Cerebellar nuclear complex (tissue), 1 donor: ENCODE results near the gene PXK.
"Not testable (repeated sequence)": the region's sequence is repeated elsewhere in the genome, so short reads cannot be mapped to it uniquely, and the experiment has no call there.

Experiments used
- DNase-seq, 2 experiments: peaks; one replicate each; lab custom pipeline; 2025; lab: John Stamatoyannopoulos, UW

The PXK gene

GRCh38 chr3:58332575-58333188 is at the start of gene PXK:
Gene PXK, plus strand, starts transcription at chr3:58332892. Its CDS starts 97 bp downstream, at chr3:58332989.
- DNase-seq = peak; percentile 4 to 35

DNA sequence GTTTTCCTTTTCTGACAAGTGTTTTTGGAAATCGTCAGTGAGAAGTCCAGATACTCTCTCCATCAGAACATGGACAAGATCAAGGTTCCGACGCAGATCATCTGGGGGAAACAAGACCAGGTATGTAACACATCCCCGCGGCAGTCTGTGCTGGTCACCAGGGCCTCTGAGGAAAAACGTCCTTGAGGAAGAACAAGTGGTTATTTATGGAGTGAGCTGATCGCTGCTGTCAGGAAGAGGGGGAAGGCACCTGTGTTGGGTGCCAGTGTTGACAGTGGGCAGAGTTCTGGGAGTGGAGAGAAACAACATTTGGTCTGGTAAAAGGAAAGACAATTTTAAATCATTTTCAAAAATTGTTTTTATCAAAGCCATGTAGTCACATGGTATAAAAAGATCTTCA is 47.4 kb upstream of the PXK start:
- no peak for DNase-seq

DNA sequence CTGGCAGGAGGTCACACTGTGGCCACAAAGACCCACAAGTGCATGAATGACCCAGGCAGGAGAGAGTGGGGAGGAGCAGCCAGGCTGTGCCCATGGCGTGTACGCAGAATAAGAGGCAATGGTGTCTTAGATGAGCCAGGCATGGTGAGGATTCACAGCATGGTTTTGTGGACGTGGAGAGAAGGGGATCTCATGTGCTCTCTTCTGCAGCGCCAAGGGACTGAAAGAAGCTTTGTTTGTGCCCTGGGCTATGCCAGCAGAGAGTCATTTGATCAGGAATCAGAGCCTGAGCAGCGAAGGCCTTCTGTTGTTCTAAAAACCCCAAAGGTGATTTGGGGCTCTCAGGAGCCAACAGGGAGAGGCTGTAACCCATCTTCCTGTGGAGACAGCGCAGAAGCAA is 45.3 kb upstream of the PXK start:
- DNase-seq = no peak

DNA sequence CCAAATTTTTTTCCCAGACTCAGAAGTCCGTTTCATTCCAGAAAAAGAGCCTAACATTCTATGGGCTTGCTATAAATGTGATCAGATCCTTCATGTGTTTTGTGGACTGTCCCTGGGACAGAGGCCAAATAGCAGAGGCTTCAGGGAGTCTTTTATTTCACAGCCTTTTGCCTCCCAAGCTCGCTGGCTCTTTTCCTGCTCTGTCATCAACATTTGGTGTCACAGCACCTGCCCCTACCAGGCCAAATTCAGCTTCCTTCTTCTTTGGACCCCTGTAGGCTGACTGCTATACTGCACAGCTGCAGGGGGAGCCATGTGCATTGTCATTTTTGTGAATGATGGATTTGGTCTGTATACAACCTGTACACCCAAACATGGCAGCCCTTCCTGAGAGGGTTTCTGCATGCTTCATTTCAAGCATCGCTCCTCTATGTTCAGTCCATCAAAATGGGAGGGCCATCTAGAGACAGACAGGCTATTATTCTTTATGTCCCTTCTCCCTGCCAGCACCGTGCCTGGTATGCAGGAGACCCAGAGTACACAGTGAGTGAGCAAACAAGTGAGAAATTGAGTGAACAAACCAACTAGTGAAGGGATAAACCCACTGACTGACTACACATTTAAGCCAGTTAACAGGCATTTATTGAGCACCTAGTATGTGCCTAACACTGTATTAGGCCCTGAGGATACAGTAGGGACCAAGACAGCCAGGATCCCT is 44.5 kb upstream of the PXK start:
- DNase-seq = peak; percentile 22 to 48

- not testable (repeated sequence) for DNase-seq
Observed at GRCh38 chr3:58288964-58289613, 43.6 kb upstream of the PXK start.

DNA sequence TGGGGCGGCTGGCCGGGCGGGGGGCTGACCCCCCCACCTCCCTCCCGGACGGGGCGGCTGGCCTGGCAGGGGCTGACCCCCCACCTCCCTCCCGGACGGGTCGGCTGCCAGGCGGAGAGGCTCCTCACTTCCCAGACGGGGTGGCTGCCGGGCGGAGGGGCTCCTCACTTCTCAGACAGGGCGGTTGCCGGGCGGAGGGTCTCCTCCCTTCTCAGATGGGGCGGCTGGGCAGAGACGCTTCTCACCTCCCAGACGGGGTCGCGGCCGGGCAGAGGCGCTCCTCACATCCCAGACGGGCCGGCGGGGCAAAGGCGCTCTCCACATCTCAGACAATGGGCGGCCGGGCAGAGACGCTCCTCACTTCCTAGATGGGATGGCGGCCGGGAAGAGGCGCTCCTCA is 42.2 kb upstream of the PXK start:
- not testable (repeated sequence) for DNase-seq

DNA sequence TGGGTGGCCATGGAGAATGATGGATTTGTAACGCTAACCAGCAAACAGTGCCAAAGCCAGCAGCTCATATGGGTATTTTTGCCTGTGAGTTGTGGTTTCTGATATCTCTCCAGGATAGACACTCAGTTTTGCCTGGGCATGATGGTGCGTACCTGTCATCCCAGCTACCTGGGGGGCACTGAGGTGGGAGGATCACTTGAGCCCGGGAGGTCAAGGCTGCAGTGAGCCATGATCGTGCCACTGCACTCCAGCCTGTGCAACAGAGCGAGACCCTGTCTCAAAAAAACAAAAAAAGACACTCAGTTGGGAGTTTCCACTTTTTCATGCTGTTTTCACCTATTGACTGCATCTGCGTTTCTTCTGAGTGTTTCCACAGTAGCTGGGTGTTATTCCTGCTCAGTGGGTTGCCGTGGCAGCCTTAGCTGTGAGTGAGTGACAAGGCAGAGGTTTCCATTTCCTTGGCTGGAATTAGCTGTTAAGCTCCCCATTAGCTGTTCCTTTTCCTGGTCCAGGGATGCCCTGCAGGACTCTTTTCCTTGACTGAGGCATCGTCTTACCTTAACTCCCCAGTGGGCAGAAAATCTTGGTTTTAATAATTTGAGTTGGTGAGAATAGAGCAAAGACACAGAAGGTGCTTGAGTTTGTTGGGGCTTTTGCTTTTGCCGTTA is 40.9 kb upstream of the PXK start:
- DNase-seq = no peak

DNA sequence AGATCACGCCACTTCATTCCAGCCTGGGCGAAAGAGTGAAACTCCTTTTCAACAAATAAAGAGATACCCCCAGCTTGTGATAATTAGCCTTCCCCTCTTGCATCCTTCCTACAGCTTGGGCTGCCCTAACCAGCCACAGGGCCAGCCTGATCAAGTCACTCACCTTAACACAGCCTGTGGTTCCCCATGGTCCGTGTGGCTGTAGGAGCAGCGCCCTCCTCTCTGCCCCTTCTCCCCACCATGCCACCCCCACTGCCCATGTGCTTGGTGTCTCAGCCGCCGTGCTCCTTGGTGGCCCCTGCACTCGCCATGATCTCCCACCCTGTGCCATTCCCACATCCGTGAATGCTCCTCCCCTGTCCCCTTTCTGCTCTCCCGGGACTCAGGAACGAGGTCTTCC is 39.8 kb upstream of the PXK start:
- DNase-seq = no peak

- DNase-seq = peak; percentile 50 to 58
Observed at GRCh38 chr3:58293516-58293915, 39.2 kb upstream of the PXK start.

DNA sequence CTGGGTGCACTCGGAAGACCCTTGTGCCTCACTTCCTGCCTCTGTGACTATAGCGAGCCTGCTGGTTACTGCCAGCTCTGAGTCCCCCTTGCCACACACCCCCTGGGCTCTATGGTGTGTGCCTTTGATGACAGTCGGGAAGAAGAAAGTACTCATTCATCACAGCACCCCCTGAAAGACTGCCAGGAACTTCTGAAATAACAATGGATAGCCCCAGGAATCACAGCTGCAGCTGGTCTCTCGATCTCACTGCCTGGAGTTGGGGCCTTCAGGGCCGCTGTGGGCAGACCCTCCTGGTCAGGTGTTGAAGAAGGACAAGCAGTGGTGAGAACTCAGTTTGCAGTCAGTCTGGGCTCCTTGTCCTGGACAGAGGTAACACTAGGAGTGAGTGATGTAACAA is 36.4 kb upstream of the PXK start:
- no peak for DNase-seq

DNA sequence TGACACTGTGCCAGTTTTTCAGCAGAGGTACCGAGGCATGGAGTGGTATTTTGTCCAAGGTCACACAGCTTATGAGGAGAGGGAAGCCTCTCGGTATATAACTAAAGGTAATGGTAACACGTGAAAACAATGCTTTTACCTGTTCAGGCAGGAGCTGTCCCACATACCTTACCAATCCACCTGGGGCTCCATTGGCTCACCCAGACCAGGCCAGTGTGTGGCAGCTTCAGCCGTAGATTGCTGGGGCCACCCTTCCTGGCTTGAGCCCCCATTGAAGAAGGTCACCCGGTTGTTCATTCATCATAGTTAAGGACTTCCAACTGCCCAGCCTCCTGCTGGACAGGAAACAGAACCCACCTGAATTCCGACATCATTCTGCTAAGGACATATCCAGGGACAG is 35.8 kb upstream of the PXK start:
- no peak for DNase-seq

GRCh38 chr3:58298190-58298589 is 34.5 kb upstream of the PXK start:
- no peak for DNase-seq

GRCh38 chr3:58299075-58299474 is 33.6 kb upstream of the PXK start:
- no peak for DNase-seq

DNA sequence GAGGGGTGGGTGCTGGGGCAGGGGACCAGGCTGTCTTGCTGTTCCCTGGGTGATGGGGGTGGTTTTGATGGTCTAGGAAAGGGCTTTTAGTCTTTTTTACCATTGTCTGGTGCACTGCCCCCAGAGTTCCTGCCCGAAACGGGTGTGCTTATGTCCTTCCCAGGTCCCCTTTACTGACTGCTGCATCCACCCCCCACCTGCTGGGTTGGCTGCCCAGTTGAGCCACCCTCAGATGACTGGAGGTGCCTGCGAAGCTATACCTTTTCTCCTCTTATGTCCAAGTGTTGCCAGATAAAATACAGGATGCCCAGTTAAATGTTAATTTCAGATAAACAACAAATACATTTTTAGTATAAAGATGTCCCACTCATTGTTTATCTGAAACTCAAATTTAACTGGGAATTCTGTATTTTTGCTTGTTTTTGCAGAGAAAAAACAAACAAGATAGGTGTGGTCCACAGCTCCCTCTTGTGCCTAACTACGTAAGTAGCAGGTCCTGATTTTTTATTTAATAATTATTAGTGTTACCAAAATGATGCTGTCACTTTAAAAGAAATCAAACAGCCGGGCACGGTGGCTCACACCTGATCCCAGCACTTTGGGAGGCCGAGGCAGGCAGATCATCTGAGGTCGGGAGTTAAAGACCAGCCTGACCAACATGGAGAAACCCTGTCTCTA is 32.7 kb upstream of the PXK start:
- peak in 1 of 2 experiments; percentile 8 for DNase-seq

GRCh38 chr3:58305882-58306711 is 26.6 kb upstream of the PXK start, which contains the start of the genes HTD2 and RPP14:
Gene HTD2, plus strand, starts transcription at chr3:58306520. Its CDS starts 11,094 bp downstream, at chr3:58317614.
Gene RPP14, plus strand, starts transcription at chr3:58306245. Its CDS starts 4,085 bp downstream, at chr3:58310330.
- peak; percentile 39 to 84 for DNase-seq

DNA sequence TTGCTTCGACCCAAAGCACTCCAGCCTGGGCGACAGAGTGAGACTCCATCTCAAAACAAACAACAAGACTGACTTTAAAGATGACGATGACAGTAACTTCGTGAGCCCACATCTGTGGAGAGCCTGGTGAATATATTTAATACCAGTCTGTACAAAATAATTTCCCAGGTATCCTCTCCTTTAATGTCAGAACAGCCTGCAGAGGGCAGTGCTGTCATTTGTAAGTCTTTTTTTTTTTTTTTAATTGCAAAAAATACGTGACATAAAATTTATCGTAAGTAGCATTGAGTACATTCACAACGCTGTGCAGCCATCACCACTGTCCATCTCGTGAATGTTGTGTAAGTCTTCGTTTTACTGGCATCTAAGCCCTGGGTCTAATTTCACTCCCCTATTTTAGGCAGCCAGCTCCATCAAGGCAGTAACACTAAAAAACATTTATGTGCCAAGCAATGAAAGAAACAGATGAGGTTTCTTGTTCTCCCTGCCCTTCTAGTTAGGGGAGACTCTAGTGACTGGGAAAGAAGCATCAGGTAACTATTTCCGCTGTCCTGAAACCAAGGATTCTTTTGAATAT is 25.0 kb upstream of the PXK start:
- no peak for DNase-seq

DNA sequence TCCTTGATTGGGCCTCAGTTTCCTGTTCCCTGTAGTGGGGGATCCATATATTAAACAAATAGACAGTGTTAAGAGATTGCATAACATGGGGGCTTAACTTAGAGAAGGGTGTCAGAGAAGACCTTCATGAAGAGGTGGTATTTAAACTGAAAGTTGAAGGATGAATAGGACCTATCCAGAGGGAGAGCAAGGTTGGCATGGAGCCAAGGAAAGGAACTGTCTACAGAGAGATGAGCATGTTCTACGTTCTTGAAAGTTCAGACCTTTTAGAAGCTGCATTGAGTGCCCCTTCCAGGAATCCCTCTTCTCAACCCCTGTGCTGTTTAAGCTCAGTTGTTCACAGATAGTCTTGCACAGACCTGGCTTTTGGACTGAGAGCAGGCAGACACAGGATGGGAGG is 24.0 kb upstream of the PXK start:
- no peak for DNase-seq

- DNase-seq = no peak
Observed at GRCh38 chr3:58317811-58318210, 14.9 kb upstream of the PXK start.

- DNase-seq = no peak
Observed at GRCh38 chr3:58321791-58322190, 10.9 kb upstream of the PXK start.

- DNase-seq = no peak
Observed at GRCh38 chr3:58322793-58323192, 9.9 kb upstream of the PXK start.
